ENCODE data around the gene SEBOX.

The SEBOX gene

DNA sequence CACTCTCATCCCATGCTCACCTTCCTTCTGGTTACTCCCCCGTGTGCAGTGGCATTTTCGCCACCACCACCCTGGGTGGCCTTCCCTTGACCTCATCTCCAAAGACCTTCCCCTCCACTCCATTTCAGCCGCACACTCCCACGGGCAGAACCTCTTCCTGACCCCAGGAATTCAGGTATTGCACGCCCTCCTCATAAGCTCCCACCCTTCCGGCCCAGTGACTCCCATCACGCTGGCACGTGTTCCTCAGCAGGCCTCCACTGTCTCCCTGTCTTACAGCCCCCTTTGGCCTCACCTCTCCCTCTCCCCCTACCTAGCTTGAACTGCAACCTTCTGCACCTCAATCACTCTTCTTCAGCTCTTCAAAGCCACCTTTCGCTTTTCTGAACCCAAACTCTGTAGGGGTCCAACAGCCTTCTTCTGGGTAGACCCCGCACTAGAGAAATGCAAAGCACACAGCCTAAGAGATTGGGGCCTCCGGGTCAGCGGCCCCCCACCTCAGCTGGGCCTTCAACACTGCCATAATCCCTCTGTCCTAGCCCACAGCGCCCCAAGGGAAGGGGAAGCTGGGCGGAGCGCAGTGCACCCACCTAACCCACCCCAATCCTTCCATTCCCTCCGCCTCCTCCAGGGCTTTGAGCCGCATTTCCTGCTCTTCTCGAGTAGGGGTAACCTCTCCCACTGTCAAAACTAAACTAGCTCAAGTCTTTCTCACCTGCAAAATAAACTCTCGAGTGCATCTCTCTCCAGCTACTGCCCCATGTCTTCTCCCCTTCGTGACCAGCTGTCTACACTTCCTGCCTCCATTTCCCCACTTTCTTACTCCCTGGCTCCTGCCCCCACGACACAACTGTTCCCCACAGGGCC, 47.7 kb downstream of the SEBOX start:
- no peak for DNase-seq

GRCh38 chr17:28315846-28316705, 48.9 kb downstream of the SEBOX start:
- no peak for DNase-seq

GRCh38 chr17:28313841-28314240, 51.2 kb downstream of the SEBOX start:
- no peak for DNase-seq
